HFF-Myc (cell line): ENCODE measurements around the gene FAM131C.
"Not testable (repeated sequence)": the region's sequence is repeated elsewhere in the genome, so short reads cannot be mapped to it uniquely, and the experiment has no call there.

Source experiments
- DNase-seq: peaks from one replicate; pipeline ENCODE4 v3.0.0-alpha.2; 2011; ENCODE audit warnings: low read depth; ENCODE audit errors: extremely low read depth
- H3K4me3 ChIP-seq: replicated peaks from 2 replicates; pipeline ENCODE4 v1.5.1; 2011; ENCODE audit warnings: low read depth, mild to moderate bottlenecking, control low read depth, low read length
- CTCF ChIP-seq: IDR thresholded peaks from 2 replicates; pipeline ENCODE4 v1.5.1; 2012; ENCODE audit warnings: mild to moderate bottlenecking, low read depth, low read length, control low read depth; ENCODE audit errors: missing control alignments

FAM131C gene

GRCh38 chr1:16043521-16043920, 29.9 kb downstream of the FAM131C start, which contains the start of gene CLCNKB:
Gene CLCNKB, plus strand, starts transcription at chr1:16043782. Its CDS starts 711 bp downstream, at chr1:16044493.
- TF ChIP-seq CTCF, result no peak
- DNase-seq, result no peak
- no peak within 1 kb of the TSS for H3K4me3 ChIP-seq

- DNase-seq, H3K4me3 ChIP-seq: not testable (repeated sequence)
These were observed 30.8 kb downstream of the FAM131C start for GRCh38 chr1:16042654-16043053.

GRCh38 chr1:16042096-16042495, 31.4 kb downstream of the FAM131C start:
- peak; percentile 10 for TF ChIP-seq CTCF
- no peak for DNase-seq

GRCh38 chr1:16041200-16041599, 32.3 kb downstream of the FAM131C start:
- no peak for TF ChIP-seq CTCF

More at GRCh38 chr1:16042096-16042495, 31.4 kb downstream of the FAM131C start:
- H3K4me3 ChIP-seq, result no peak overlapping the region

GRCh38 chr1:16039871-16040270, 33.6 kb downstream of the FAM131C start:
- not testable (repeated sequence) for H3K4me3 ChIP-seq, DNase-seq

More at GRCh38 chr1:16041200-16041599, 32.3 kb downstream of the FAM131C start:
- no peak for DNase-seq
- no peak overlapping the region for H3K4me3 ChIP-seq

- no peak for TF ChIP-seq CTCF
- no peak for DNase-seq
- H3K4me3 ChIP-seq, result no peak overlapping the region
These were observed 34.9 kb downstream of the FAM131C start for GRCh38 chr1:16038620-16038912.

- not testable (repeated sequence) for DNase-seq, H3K4me3 ChIP-seq
These were observed 37.0 kb downstream of the FAM131C start for GRCh38 chr1:16036461-16036860.

- DNase-seq, H3K4me3 ChIP-seq: not testable (repeated sequence)
These were observed 40.3 kb downstream of the FAM131C start for GRCh38 chr1:16033103-16033632.

- H3K4me3 ChIP-seq, result no peak overlapping the region
- DNase-seq, result peak; percentile 71
- TF ChIP-seq CTCF, result peak; percentile 98
These were observed 40.9 kb downstream of the FAM131C start for GRCh38 chr1:16032388-16033102.
